ENCODE results near the gene TOM1L2. TPM values are rescaled to one million over a fixed set of nuclear protein-coding genes. Genes with fewer than 3 reads are reported as not detected.

The TOM1L2 gene
- total RNA-seq, 1 experiment from 2014 or later, result 45.2 TPM

GRCh38 chr17:17942846-17943245, 29.4 kb downstream of the TOM1L2 start:
- DNase-seq (ENCODE audit: low read depth, low spot score), result no peak
- in situ Hi-C loops (cut with HindIII; ENCODE audit: low pct_unique_long_range_greater_than_20kb, low sequenced_read_pairs), result no loop called here
- TF ChIP-seq POLR2AphosphoS5 (IDR thresholded peaks at IDR 0.05; ENCODE audit: low read depth, low read length) (no peak), TCF7L2 (IDR thresholded peaks at IDR 0.05; ENCODE audit: low read depth, low read length) (no peak), REST (IDR thresholded peaks at IDR 0.05; ENCODE audit: insufficient read depth in 1 of 2, low read depth in 2 of 2, low read length in 1 of 2) (no peak), CTCF (IDR thresholded peaks at IDR 0.05) (no peak), SIN3A (IDR thresholded peaks at IDR 0.05; ENCODE audit: borderline replicate concordance, insufficient read depth, low read depth, low read length) (no peak)
- CTCF ChIA-PET, result no interaction called here
- ATAC-seq, result peak; percentile 66
- Histone ChIP-seq H3K27me3 (ENCODE audit: control insufficient read depth, insufficient read depth, low read length) (no peaks in the 10 kb centered on the region), H3K27ac (ENCODE audit: low read length) (peak overlapping the region; percentile 84), H3K36me3 (ENCODE audit: control insufficient read depth, insufficient read depth, low read length) (no peaks in the 10 kb centered on the region; the same call in 1 of the 2 replicates), H3K9me3 (ENCODE audit: control insufficient read depth, insufficient read depth, low read depth, low read length) (no peaks in the 10 kb centered on the region), H3K4me3 (ENCODE audit: low read depth in 2 of 2, low read length in 2 of 2) (no peak overlapping the region), H3K4me1 (ENCODE audit: control insufficient read depth, insufficient read depth, low read length) (peaks cover 79% of the 10 kb centered on the region)
- intact Hi-C loops (cut with micrococcal nuclease; ENCODE audit: unreplicated experiment), result no loop called here
- POLR2A ChIA-PET, result no interaction called here
- BruUV-seq (replicated peaks), result no TSS peak

- peak overlapping the region; percentile 84 for H3K27ac ChIP-seq (ENCODE audit: low read length)
- TF ChIP-seq SIN3A (IDR thresholded peaks at IDR 0.05; ENCODE audit: borderline replicate concordance, insufficient read depth, low read depth, low read length) (no peak), TCF7L2 (IDR thresholded peaks at IDR 0.05; ENCODE audit: low read depth, low read length) (no peak), CTCF (IDR thresholded peaks at IDR 0.05) (no peak), POLR2AphosphoS5 (IDR thresholded peaks at IDR 0.05; ENCODE audit: low read depth, low read length) (no peak)
- no peaks in the 10 kb centered on the region; the same call in 1 of the 2 replicates for H3K36me3 ChIP-seq (ENCODE audit: control insufficient read depth, insufficient read depth, low read length)
- ChIA-PET POLR2A (no interaction called here), CTCF (no interaction called here)
- ATAC-seq (no peak), DNase-seq (ENCODE audit: low read depth, low spot score) (no peak)
- no peaks in the 10 kb centered on the region for H3K9me3 ChIP-seq (ENCODE audit: control insufficient read depth, insufficient read depth, low read depth, low read length)
- BruUV-seq (replicated peaks), result no TSS peak
- H3K4me1 ChIP-seq (ENCODE audit: control insufficient read depth, insufficient read depth, low read length), result peaks cover 88% of the 10 kb centered on the region
- in situ Hi-C loops (cut with HindIII; ENCODE audit: low pct_unique_long_range_greater_than_20kb, low sequenced_read_pairs), result no loop called here
- H3K4me3 ChIP-seq (ENCODE audit: low read depth in 2 of 2, low read length in 2 of 2), result no peak overlapping the region
- intact Hi-C loops (cut with micrococcal nuclease; ENCODE audit: unreplicated experiment), result no loop called here
- no peaks in the 10 kb centered on the region for H3K27me3 ChIP-seq (ENCODE audit: control insufficient read depth, insufficient read depth, low read length)
Observed at GRCh38 chr17:17941015-17941414, 31.2 kb downstream of the TOM1L2 start.

Data from Panc1 (cell line).